GM12874 (cell line): ENCODE measurements around the gene CD226.
A peak's percentile ranks its signal among the peaks of the same experiment; 100 is the strongest.

Source experiments
- TF ChIP-seq, protein P1 (sequence below): IDR thresholded peaks from 2 replicates; pipeline ENCODE4 v1.5.1; 2011; ENCODE audit warnings: low read depth, mild to moderate bottlenecking, control low read depth, low read length, moderate library complexity; ENCODE audit not compliant: insufficient read depth

Gene CD226

DNA sequence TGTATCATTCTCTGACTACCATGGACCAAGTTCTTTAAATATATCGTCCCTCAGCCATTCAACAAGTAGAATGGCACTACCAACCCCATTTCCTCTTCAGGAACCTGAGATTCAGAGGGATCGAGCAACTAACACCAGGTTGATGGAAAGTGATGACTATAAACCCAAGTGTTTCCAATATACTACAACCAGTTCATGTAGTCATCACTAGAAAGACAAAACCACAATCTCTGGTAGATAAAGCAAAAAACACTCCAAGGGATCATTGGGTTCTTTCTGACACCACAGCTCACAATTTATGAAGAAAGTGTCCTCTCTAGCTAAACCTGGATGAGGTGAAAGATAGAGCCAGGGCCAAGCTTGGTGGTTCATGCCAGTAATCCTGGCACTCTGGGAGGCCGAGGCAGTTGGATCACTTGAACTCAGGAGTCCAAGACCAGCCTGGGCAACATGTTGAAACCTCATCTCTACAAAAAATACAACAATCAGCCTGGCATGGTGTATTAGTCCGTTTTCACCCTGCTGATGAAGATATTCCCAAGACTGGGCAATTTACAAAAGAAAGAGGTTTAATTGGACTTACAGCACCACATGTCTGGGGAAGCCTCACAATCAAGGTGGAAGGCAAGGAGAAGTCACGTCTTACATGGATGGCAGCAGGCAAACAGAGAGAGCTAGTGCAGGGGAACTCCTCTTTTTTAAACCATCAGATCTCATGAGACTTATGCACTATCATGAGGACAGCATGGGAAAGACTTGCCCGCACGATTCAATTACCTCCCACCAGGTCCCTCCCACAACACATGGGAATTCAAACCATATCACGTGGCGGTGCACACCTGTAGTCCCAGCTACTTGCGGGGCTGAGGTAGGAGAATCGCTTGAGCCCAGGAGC, 2.2 kb downstream of the CD226 start:
- TF ChIP-seq, protein P1, sequence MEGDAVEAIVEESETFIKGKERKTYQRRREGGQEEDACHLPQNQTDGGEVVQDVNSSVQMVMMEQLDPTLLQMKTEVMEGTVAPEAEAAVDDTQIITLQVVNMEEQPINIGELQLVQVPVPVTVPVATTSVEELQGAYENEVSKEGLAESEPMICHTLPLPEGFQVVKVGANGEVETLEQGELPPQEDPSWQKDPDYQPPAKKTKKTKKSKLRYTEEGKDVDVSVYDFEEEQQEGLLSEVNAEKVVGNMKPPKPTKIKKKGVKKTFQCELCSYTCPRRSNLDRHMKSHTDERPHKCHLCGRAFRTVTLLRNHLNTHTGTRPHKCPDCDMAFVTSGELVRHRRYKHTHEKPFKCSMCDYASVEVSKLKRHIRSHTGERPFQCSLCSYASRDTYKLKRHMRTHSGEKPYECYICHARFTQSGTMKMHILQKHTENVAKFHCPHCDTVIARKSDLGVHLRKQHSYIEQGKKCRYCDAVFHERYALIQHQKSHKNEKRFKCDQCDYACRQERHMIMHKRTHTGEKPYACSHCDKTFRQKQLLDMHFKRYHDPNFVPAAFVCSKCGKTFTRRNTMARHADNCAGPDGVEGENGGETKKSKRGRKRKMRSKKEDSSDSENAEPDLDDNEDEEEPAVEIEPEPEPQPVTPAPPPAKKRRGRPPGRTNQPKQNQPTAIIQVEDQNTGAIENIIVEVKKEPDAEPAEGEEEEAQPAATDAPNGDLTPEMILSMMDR, result no peak

DNA sequence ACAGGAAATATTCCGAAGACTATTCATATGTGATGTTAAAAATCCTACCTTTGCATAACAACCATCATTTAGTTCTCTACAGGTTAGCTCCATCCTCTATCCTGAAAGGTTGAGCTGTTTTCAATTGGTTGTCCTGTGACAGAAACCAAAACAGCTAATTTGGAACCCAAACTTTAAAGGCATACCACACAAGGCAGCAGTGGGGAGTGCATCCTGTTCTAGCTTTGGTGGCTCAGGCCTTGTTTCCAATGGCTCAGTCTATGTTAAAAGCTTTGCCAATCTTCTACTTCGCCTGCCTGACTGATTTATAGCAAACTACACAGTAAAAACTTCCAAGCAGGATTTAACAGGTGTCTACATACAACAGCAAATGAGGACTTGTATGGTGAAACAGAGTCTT, 3.2 kb downstream of the CD226 start:
- TF ChIP-seq, protein P1, result no peak

DNA sequence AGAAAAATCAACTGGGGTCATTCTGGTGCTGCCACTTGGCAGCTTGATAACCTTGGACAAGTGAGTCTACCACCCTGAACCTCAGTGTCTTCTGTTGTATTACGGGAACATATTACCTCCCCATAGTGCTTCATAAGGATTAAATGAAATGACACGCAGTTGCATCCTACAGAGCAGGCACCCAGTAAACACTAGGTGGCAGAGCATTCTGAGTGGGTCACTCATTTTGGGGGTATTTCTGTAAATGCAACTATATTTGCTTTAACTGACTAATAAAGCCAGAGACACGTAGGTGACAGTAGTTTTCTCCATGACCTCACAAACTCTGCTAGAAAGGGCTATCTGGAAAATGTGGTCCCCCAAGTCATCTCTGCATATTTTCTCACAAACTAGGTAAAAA, 4.7 kb downstream of the CD226 start:
- TF ChIP-seq, protein P1, result peak; percentile 4; the same call in 1 of the 2 replicates

DNA sequence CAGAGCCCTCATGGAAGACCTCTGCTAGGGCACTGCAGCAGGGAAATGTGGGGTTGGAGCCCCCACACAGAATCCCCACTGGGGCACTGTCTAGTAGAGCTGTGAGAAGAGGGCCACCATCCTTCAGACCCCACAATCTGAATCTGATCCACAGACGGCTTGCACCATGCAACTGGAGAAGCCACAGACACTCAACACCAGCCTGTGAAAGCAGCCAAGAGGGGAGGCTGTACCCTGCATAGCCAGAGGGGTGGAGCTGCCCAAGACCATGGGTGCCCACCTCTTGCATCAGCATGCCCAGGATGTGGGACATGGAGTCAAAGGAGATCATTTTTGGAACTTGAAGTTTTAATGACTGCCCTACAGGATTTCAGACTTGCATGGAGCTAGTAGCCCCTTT, 6.5 kb downstream of the CD226 start:
- TF ChIP-seq, protein P1, result no peak

DNA sequence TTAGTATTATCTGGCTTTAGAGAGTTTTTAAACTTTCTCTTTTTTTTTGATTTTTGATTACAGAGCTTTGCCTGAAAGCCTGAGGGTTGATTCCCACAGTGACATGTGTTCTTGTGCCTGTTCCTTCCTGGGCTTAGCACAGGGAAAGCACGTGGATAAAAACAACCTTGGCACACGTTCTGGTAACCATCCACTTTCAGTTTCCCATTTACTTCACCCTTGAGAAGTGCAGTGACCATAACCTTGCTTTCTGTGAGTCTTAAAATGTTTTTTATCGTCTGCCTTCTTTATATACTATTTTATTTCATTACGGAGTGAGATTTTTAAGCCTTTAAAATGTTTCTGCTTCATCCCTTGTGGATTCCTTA, 11.5 kb downstream of the CD226 start:
- TF ChIP-seq, protein P1, result no peak

DNA sequence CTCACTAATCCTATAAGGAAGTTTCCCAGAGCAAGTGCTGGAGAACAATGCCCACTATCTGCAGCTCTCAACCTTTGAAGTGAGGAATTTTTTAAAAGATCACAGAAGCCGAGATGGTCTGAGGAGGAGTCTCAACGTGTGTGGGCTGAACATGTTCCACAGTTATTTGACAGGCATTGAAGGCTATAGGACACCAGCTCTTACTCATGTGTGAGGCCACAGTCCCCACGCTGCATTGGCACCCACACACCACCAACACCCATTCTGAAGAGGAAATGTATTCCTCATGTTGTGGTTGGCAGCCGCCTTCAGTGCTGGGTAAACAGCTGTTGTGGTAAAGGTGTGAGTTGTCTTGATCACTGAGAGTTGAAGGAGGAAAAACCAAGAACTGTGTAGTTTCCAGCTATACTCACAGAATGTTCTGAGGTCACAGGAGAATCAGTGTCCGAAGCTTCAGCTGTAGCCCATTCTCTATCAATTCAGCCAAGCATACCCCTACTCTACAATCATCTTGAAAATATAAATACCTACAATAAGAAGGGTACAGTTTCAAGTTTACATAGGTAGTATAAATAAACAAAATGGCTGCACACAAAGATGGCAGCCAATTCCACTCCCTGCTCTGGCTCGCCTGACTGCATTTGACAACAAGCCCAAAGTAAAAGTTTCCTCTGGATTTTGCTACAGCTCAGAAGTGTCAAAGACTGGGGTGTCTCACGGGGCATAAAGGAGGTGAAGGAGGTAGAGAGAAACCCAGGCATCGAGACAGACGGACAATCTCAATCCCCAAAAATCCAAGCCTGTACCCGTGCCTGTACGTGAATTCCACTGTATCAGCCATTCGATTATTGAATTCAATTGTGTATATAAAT, 12.1 kb downstream of the CD226 start:
- TF ChIP-seq, protein P1, result no peak

DNA sequence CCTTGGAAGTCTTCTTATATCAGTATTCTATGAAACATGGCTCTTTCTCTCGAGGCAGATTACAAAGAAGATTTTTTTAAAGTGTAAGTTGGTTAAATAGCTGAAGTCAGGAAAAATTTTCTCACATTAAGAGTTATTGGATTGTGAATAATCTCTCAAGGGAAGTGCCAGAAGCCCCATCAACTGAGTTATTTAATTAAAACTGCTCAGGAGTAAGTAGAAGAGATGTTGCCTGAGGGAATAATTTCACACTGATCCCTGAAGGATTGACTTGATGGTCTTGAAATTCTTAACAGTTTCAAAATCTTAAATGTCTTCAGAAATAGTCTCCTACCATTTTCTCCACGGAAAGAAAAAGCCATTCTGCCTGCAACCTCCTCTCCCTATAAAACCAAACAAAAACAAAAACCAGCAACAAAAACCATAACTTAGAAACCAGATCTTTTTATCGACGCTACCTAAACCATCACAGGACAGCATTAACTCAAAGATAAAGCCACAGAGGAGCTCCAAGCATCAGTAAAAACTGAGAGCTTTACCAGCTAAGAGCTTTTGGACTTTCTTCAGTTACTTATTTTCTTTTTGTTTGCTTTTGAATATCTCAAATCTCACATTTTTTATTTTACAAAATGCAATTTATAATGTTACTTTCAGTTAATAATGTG, 12.9 kb downstream of the CD226 start:
- TF ChIP-seq, protein P1, result no peak
